ENCODE measurements around the gene TBXAS1.

Gene TBXAS1

GRCh38 chr7:139913021-139913844 is 84.2 kb downstream of the TBXAS1 start:
- no peak overlapping the region for H3K9ac ChIP-seq (ENCODE audit: low read length)
- no peak for DNase-seq
- H3K9me3 ChIP-seq (replicated peaks; ENCODE audit: insufficient read depth, low read length): no peaks in the 10 kb centered on the region
- no peaks in the 10 kb centered on the region for H3K27me3 ChIP-seq (replicated peaks; ENCODE audit: insufficient read depth, low read length)
- no peaks in the 10 kb centered on the region for H3K36me3 ChIP-seq (replicated peaks; ENCODE audit: insufficient read depth, low read length)
- no peaks in the 10 kb centered on the region for H4K20me1 ChIP-seq (ENCODE audit: insufficient read depth, low read length)
- no peak overlapping the region for H3K4me3 ChIP-seq (ENCODE audit: low read length)
- H3K4me2 ChIP-seq (ENCODE audit: low read depth, low read length): no peak overlapping the region
- H3F3A ChIP-seq (ENCODE audit: insufficient read depth, low read length): peaks cover 23% of the 10 kb centered on the region
- TF ChIP-seq EZH2phosphoT487 (IDR thresholded peaks at IDR 0.05; ENCODE audit: low read length) (no peak), CTCF (IDR thresholded peaks at IDR 0.05; ENCODE audit: low read length) (no peak), EZH2 (optimal IDR thresholded peaks at IDR 0.05; ENCODE audit: low read depth, low read length) (no peak)
- peaks cover 47% of the 10 kb centered on the region for H3K4me1 ChIP-seq (ENCODE audit: low read length)
- no peak overlapping the region for H3K27ac ChIP-seq (ENCODE audit: low read length)
- no peak overlapping the region for H2AFZ ChIP-seq (ENCODE audit: low read length)
- no peaks in the 10 kb centered on the region for H3K9me2 ChIP-seq (replicated peaks; ENCODE audit: insufficient read depth, low read length)
- no peaks in the 10 kb centered on the region for H3K79me2 ChIP-seq (ENCODE audit: low read length)

DNA sequence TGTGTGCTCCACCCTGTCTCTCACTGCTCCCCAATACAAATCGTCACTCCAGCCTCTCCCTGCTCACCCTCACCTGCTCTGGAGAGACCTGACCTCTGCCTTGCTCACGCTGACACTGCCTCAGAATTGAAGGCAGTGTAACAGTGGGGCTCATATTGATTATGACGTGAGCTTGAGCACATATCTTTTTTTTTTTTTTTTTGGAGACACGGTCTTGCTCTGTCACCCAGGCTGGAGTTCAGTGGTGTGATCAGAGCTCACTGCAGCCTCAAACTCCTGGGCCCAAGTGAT is 84.7 kb downstream of the TBXAS1 start:
- no peak for TF ChIP-seq CTCF (IDR thresholded peaks at IDR 0.05; ENCODE audit: low read length)
- no peak for TF ChIP-seq EZH2phosphoT487 (IDR thresholded peaks at IDR 0.05; ENCODE audit: low read length)
- no peak for TF ChIP-seq EZH2 (optimal IDR thresholded peaks at IDR 0.05; ENCODE audit: low read depth, low read length)
- no peak for DNase-seq
- Histone ChIP-seq H3K4me1 (ENCODE audit: low read length) (peaks cover 49% of the 10 kb centered on the region), H3K36me3 (replicated peaks; ENCODE audit: insufficient read depth, low read length) (no peaks in the 10 kb centered on the region), H3K27me3 (replicated peaks; ENCODE audit: insufficient read depth, low read length) (no peaks in the 10 kb centered on the region), H4K20me1 (ENCODE audit: insufficient read depth, low read length) (no peaks in the 10 kb centered on the region), H3K4me3 (ENCODE audit: low read length) (no peak overlapping the region), H3K9me2 (replicated peaks; ENCODE audit: insufficient read depth, low read length) (no peaks in the 10 kb centered on the region), H2AFZ (ENCODE audit: low read length) (no peak overlapping the region), H3K79me2 (ENCODE audit: low read length) (no peaks in the 10 kb centered on the region), H3K9ac (ENCODE audit: low read length) (no peak overlapping the region), H3K27ac (ENCODE audit: low read length) (no peak overlapping the region), H3K4me2 (ENCODE audit: low read depth, low read length) (no peak overlapping the region), H3F3A (ENCODE audit: insufficient read depth, low read length) (peaks cover 23% of the 10 kb centered on the region), H3K9me3 (replicated peaks; ENCODE audit: insufficient read depth, low read length) (no peaks in the 10 kb centered on the region)

DNA sequence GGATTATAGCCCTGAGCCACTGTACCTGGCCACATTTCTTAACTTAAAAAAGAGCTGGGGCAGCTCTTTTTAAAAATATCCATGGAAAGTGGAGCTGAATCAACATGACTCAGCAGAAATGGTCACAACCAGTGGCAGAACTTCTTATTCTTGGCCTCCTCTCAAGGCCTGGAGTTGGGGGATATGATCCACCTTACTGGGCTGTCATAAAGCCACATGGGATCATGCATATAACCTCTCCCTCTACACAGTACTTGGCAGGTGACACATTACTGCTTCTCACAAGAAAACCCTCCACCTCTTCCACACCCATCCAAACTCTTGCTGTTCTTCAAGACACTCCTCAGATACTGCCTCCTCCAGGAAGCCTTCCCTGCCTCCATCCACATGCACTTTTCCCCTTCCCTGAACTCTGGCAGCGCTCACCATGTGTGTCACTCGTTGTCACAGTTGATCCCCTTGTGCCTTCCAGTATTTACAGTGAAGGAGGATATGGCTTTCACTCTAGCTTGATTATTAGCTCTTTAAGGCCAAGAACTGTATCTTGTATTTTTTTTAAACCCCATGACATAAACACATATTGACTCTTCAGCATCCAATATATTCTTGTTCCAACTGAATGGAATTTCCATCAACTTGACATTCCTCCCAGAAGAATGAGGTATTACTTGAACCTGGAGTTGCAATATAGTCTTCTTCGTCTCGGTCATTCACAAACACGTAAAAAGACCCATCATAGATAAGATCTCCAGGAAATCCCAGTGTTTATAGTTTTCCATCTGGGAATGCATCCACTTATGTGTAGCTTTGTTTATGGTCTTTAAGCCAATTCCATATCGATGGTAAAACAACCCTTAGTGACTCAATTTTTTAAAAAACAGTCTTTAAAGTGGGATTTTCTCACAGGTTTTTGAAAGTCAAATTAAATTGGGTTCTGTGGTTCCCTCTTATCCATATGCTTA is 85.5 kb downstream of the TBXAS1 start:
- no peaks in the 10 kb centered on the region for H3K27me3 ChIP-seq (replicated peaks; ENCODE audit: insufficient read depth, low read length)
- no peak for DNase-seq
- no peaks in the 10 kb centered on the region for H4K20me1 ChIP-seq (ENCODE audit: insufficient read depth, low read length)
- H3K9me2 ChIP-seq (replicated peaks; ENCODE audit: insufficient read depth, low read length): no peaks in the 10 kb centered on the region
- H3K4me1 ChIP-seq (ENCODE audit: low read length): peaks cover 45% of the 10 kb centered on the region
- no peak overlapping the region for H3K27ac ChIP-seq (ENCODE audit: low read length)
- no peaks in the 10 kb centered on the region for H3K9me3 ChIP-seq (replicated peaks; ENCODE audit: insufficient read depth, low read length)
- no peak overlapping the region for H3K9ac ChIP-seq (ENCODE audit: low read length)
- H3K36me3 ChIP-seq (replicated peaks; ENCODE audit: insufficient read depth, low read length): no peaks in the 10 kb centered on the region
- H2AFZ ChIP-seq (ENCODE audit: low read length): no peak overlapping the region
- H3K79me2 ChIP-seq (ENCODE audit: low read length): no peaks in the 10 kb centered on the region
- H3K4me3 ChIP-seq (ENCODE audit: low read length): no peak overlapping the region
- H3K4me2 ChIP-seq (ENCODE audit: low read depth, low read length): no peak overlapping the region
- H3F3A ChIP-seq (ENCODE audit: insufficient read depth, low read length): peaks cover 23% of the 10 kb centered on the region
- TF ChIP-seq CTCF (IDR thresholded peaks at IDR 0.05; ENCODE audit: low read length) (no peak), EZH2phosphoT487 (IDR thresholded peaks at IDR 0.05; ENCODE audit: low read length) (no peak), EZH2 (optimal IDR thresholded peaks at IDR 0.05; ENCODE audit: low read depth, low read length) (no peak)
